HG03196 (cell line): ENCODE measurements around the gene GKN2.
"Not testable (repeated sequence)": the region's sequence is repeated elsewhere in the genome, so short reads cannot be mapped to it uniquely, and the experiment has no call there.

Source experiments
- ATAC-seq: cut with Tn5 transposase; IDR thresholded peaks from one replicate; pipeline ENCODE4 v1.9.1; 2021; ENCODE audit not compliant: unreplicated experiment

The GKN2 gene

GRCh38 chr2:68961380-68961779 lies 8.7 kb upstream of the GKN2 start:
- ATAC-seq: no peak

GRCh38 chr2:68959001-68959400 lies 6.3 kb upstream of the GKN2 start:
- ATAC-seq: no peak

GRCh38 chr2:68955432-68955831 lies 2.7 kb upstream of the GKN2 start:
- not testable (repeated sequence) for ATAC-seq

DNA sequence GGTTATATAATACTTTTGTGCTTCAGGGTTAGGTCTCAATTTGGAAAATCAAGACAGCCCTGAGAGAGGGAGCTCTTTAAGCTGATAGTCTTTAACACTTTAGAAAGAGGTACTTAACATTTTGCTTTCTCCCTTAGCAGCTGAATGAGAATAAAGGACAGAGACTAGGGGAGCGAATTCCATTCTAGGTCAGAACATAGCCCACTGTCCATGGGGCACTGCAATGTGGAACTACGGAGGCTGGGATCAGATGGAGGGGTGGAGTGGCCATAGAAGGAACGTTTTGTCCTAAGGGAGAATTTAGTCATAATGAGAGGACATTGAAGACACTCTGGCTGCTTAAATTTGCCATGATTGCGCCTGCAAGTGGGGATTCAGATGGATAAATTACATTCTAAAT lies 794 bp downstream of the GKN2 start:
- no peak for ATAC-seq

DNA sequence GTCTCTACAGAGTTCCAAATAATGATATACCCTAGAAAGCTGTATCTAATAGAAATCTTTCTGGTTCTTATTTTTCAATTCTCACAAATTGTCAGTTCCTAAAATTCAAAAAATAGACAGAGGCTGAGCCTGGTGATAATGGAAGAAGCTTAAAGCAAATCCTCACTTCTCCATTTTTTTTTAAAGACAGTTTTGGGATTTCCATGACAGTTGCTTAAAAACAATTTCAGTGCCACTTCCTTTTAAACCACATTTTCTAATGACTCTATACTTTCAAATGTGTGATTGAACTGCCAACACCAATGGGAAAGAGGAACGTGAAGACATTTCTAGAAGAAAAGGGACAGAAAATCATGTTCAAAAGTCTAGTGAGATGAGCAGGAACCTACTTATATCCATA lies 4.0 kb downstream of the GKN2 start:
- ATAC-seq: no peak

GRCh38 chr2:68946117-68946516 lies 6.6 kb downstream of the GKN2 start:
- ATAC-seq: no peak

DNA sequence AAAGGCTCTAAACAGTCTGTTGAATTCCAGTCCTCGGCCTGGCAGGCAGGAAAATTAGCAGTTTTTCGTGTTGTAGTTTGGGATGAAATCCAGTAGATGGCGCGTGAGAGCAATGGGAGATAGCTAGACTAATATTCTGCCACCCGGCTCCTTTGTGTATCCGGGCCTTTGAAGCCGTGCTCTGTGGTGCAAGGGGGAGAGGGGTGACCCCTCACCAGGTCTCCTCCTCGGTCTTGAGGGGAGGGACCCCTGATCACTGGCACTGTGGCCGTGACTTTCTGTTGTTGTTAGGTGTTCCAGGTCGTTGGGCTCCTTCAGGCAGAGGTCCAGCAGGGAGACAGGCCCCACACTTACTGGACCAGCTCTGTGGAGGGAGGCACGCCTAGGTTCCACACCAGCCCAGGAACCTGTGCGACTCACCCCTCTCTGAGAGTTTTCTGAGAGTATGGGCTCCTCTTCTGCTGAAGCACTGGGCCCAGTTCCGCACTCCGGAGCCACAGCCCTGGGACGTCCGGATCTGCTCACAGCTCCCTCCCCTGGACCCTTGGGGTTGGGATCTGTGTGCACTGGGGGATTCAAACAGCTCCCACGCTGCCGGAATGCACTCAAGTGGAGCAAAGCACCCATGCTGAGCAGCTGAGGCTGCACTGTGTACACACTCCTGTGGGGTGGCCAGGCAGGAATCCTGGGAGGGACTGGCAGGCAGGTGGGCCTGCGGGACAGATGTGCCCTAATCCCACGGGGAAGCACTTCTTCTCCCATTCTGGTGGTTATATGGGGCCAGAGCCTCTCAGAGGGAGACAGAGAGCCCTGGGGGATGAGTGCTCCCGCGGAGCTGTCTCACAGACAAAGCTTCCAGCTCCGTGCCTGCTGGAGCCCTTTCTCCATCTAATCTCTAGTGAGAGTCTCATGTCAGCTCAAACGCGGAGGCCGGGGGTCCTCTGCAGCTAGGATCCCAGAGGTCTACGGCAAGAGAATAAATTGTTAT lies 8.8 kb downstream of the GKN2 start:
- peak; percentile 61 for ATAC-seq

- no peak for ATAC-seq
Measured at GRCh38 chr2:68942827-68943226, 9.9 kb downstream of the GKN2 start.

- no peak for ATAC-seq
Measured at GRCh38 chr2:68940369-68940768, 12.3 kb downstream of the GKN2 start.

- ATAC-seq: no peak
Measured at GRCh38 chr2:68939962-68940361, 12.7 kb downstream of the GKN2 start.

- ATAC-seq: no peak
Measured at GRCh38 chr2:68938938-68939337, 13.8 kb downstream of the GKN2 start.

DNA sequence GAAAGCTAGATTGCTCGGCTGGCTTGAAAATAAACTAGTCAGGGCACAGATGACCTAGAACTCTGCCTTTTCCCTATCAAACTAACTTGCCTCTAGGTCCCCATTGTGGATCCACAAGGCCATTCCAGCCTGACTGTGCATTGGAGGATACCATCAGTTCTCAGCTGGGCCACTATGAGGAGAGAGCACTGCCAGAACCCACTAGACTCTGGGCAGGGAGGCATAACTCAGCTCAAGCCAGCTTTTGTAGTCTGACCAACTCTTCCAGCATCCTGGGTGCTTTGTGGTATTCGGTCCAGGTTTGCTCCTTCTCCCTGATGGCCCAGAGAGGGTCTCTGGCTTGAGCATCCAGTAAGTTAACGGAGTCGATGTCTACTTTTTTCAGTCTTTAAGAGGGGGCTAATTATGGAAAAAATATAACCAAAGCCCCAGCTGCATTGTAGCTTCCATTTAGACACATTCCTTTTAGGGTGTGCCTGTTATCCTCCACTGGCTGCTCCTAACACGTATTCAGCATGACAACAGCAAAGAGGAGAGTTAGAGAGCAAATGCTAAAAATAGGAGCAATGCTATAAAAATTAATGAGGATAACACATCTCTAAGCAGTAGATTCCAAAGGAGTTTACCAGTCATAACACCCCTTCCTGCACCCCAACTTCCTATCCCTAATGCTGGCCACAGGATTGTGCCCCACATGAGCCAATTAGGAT lies 15.2 kb downstream of the GKN2 start:
- ATAC-seq: no peak

DNA sequence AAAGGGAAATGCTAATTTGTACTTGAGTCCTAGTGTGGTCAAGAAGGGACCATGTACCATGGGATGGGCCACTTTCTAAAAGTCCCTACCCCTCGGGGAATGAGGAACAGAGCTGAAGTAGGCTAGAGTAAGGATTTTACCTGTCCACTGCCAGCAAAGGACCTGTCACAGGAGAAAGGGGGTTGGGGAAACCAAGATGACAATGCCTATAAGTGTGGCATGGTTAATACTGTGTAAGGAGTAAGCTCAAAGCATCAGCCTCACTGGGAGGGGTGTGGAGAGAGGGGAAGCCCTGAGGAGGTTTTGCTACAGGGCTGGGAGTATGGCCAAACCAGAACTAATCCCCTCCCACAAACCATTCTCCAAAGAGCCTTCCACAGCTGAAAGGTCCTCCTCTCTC lies 15.8 kb downstream of the GKN2 start:
- no peak for ATAC-seq

DNA sequence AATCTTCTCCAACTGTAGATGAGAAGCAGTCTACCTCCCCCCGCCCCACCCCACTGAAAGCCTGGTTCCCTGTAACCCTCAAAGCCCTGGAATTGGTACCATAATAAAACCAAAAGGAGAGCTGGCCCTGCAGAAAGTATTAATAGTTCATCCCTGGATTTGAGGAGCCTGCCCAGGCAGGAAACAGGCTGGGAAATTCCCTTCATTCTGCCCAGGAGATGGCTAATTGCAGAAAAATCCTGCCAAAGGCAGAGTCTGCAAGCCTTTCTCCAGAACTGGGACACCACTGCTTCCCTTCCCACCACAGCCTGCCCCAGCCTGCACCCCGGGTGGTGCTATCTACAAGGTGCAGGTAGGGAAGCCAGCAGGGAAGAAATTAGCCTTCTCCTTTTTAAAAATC lies 16.3 kb downstream of the GKN2 start:
- no peak for ATAC-seq

DNA sequence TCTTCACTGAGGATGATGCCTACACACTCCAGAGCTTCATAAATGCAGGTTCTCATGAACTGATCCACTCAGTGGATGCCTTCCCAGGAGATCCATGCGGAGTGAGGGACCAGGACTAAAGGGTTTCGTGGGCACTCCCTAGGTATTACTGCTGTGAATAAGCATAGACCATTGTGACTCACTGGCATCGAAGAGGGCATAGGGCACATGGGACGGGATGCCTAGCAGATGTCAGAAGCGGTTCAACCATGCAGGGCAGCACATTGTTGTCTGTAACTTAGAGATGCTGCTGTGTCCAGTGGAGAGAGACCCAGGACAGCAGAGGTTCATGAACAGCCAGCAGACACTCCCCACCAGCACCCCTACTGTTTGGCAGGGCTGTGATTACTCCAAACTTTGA lies 17.2 kb downstream of the GKN2 start:
- no peak for ATAC-seq

GRCh38 chr2:68934021-68934420 lies 18.7 kb downstream of the GKN2 start:
- no peak for ATAC-seq

DNA sequence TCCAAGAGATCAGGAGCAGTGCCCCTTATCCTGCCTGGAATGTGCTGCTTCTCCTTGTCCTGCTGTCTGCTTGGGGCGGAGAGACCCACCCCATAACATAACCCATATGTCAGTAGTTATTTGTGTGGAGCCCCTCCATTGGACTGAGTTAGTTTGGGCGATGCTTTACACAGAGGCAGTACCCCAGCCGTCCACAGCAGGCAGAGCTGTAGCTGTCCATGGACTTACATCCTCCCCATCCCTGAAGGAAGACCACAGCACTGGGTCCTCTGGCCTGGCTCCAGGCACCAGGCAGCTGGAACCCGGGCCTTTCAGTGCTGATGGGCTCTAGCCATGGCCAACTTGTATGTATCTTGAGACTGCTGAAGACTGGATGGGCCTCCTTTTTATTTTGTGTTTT lies 20.3 kb downstream of the GKN2 start:
- no peak for ATAC-seq

- ATAC-seq: no peak
Measured at GRCh38 chr2:68931799-68932198, 20.9 kb downstream of the GKN2 start.

- ATAC-seq: no peak
Measured at GRCh38 chr2:68931149-68931711, 21.5 kb downstream of the GKN2 start.

GRCh38 chr2:68926796-68927195 lies 25.9 kb downstream of the GKN2 start:
- ATAC-seq: no peak

DNA sequence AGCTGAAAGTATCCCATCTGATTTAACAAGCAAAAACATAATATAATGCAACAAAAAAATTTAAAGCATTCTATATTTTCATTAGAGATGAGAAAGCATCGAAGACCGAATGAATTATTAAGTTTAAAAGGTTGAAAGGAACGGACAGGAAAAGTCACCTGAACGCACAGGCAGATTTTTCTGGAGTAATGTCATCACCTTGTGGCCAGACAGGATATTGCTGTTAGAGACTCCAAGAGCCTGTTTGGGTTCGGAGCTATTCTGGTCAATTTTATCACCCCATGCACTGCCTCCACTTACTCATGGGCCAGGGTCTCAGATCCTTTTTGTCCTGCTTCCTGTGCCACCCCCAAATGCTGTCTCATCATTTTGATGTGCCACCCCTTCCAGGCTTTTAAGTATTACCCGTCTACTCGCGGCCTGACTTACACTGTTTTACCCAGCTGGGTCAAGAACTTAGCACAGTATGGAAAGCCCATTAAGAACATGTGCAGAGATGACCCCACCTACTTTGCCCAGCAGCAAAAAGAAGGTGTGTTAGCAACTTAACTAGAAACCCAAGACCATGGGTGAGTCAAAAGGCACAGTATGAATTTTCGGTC lies 27.3 kb downstream of the GKN2 start:
- ATAC-seq: peak; percentile 53
